A549 treated with Hydrocortisone at 1 μM for 4 hours (cell line): ENCODE measurements around the gene CCDC85A. TPM values are rescaled to one million over a fixed set of nuclear protein-coding genes. Genes with fewer than 3 reads are reported as not detected.

ENCODE experiments used
- total RNA-seq: library from RNA; stranded (reverse); fragments of 200-300 nt; extraction: Qiagen RNA extraction; gene quantifications from 5 replicates; pipeline ENCODE4 v1.2.3, GENCODE V29; 2022

Gene CCDC85A
- total RNA-seq = 0.29 to 0.33 TPM (median 0.32 TPM) in 5 replicates

DNA sequence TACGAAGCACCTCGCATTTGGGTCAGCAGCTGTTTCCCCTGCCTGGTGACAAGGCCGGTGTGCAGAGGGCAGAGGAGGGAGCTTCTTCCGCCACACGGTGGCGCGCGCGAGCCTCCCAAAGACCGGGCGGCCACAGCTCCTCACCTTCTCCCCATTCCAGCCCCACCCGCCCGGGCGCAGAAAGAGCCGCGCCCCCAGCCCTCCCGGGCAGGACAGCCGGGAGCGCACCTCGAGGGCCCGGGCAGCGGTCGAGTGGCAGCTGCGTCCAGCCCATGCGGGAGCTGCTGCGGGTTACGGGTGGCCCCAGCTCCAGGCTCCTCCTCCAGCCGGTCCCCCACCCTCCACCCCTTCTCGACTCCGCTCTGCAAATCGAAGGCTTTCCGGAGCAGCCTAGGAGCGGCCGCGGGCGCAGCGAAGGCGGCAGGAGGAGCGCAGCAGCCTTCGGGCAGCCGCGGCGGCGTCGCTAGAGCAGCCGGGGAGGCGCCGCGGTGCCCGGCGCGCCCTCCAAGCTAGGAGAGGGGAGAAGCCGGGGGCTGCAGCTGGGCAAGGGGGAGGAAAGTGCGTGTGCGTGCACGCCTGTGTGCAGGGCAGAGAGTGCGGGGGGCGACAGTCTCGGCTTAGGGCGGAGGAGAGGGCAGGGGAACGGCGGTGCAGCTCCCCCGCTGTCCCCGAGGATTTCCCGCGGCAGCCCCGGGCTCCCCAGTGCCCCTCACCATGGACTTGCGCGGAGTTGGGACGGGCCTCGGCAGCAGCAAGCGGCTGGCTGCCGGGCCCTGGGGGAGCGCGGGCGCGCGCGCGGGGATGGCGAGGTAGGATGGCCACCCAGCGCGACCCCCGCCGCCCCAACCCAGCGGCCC lies at the start of gene CCDC85A:
TSS of gene CCDC85A (plus strand) at position 348 of the 857 bp plus-strand sequence. CDS start 635 bp downstream, outside the sequence.

